HG03045 (cell line): ENCODE results near the gene SLAMF1.
"Not testable (repeated sequence)": the region's sequence is repeated elsewhere in the genome, so short reads cannot be mapped to it uniquely, and the experiment has no call there.

Experiments used
- ATAC-seq: cut with Tn5 transposase; IDR thresholded peaks from one replicate; pipeline ENCODE4 v1.9.1; 2021; ENCODE audit warnings: mild to moderate bottlenecking, moderate library complexity; ENCODE audit not compliant: unreplicated experiment

The SLAMF1 gene

GRCh38 chr1:160646711-160647328 is at the start of gene SLAMF1:
Gene SLAMF1, minus strand, starts transcription at chr1:160647044. Its CDS starts 99 bp downstream, at chr1:160646945.
- ATAC-seq = peak; percentile 38

- not testable (repeated sequence) for ATAC-seq
Measured at GRCh38 chr1:160692390-160692789, 45.5 kb upstream of the SLAMF1 start.

GRCh38 chr1:160685266-160685665 is 38.4 kb upstream of the SLAMF1 start:
- no peak for ATAC-seq

GRCh38 chr1:160682983-160683865 is 36.4 kb upstream of the SLAMF1 start:
- no peak for ATAC-seq

GRCh38 chr1:160681891-160682140 is 35.0 kb upstream of the SLAMF1 start:
- ATAC-seq = no peak

- peak; percentile 59 for ATAC-seq
Measured at GRCh38 chr1:160681066-160681890, 34.4 kb upstream of the SLAMF1 start.

- ATAC-seq = no peak
Measured at GRCh38 chr1:160680399-160680798, 33.6 kb upstream of the SLAMF1 start.

GRCh38 chr1:160679893-160680292 is 33.0 kb upstream of the SLAMF1 start:
- ATAC-seq = no peak

GRCh38 chr1:160676869-160677597 is 30.2 kb upstream of the SLAMF1 start:
- no peak for ATAC-seq

- peak; percentile 51 for ATAC-seq
Measured at GRCh38 chr1:160675641-160676410, 29.0 kb upstream of the SLAMF1 start.

GRCh38 chr1:160674415-160674814 is 27.6 kb upstream of the SLAMF1 start:
- peak; percentile 45 for ATAC-seq

GRCh38 chr1:160672789-160673695 is 26.2 kb upstream of the SLAMF1 start:
- no peak for ATAC-seq

GRCh38 chr1:160671603-160672517 is 25.0 kb upstream of the SLAMF1 start:
- ATAC-seq = no peak

GRCh38 chr1:160670701-160671100 is 23.9 kb upstream of the SLAMF1 start:
- ATAC-seq = no peak

GRCh38 chr1:160669802-160670201 is 23.0 kb upstream of the SLAMF1 start:
- ATAC-seq = no peak

GRCh38 chr1:160669276-160669675 is 22.4 kb upstream of the SLAMF1 start:
- no peak for ATAC-seq

GRCh38 chr1:160667896-160668295 is 21.1 kb upstream of the SLAMF1 start:
- no peak for ATAC-seq

GRCh38 chr1:160666079-160666442 is 19.2 kb upstream of the SLAMF1 start:
- ATAC-seq = no peak
